Activated CD8-positive, alpha-beta memory T cell treated with anti-CD3 and anti-CD28 coated beads, Interleukin-2, amount 50 U/mL, for 48 hours (primary cell): ENCODE measurements around the gene GLIS2.

Experiments used
- DNase-seq: peaks from one replicate; pipeline ENCODE4 v3.0.0-alpha.2; 2020

Gene GLIS2

DNA sequence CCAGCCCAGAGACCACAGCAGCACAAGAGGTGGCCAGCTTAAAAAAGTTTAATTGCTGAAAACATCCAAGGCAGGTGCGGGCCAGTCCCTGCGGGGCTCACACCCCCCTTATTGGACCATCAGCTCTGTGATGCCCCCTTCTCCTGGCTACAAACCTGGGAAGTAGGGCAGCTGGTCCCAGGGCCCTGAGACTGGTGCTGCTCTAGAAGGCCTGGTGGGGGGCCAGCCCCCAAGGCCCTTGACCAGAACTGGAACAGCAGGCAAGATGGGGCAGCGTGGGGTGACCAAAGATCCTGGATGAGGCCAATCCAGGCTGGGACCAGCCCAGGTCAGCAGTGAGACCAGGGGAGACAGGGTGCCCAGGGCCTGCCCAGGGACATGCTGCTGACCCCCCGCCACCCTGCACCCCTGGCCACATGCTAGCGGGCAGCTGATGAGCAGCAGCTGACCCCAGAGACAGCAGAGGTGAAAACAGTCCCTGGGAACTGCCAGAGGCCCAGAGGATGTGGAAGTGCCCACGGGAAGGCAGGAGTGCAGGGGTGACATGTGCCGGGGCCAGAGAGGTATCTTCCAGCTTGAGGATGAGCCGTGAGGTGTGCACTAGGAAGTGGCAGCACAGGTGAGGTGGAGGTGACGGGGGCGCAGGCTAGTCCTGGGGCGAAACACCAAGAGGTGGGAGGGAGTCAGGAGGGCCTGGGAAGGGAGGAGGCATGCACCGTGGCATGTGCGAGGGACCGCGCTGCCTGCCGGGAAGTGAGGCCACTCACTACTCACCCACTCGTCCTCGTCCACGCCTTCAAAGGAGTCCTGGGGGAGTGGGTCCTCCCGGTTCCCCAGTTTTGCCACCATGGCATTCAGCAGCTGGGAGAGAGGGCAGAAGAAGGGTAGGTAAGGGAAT lies 38.9 kb downstream of the GLIS2 start:
- no peak for DNase-seq

DNA sequence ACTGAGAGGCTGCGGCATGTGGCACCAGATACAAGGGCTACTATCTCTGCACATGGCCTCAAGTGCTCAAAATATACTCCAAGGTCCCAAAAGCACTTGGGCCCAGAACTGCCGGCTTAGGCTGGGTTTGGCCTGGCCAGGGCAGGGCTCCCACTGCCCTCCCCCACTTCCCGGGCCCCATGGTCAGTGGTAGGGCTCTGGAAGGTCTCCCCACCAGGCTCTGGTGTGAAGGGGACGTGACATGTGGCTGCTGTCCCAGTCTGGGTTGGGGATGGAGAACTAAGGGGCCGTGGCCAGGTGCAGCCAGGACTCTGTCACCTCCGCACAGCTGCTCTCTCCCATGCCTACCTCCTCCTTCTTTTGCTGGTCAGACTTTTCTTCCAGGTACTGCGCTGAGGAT lies 41.0 kb downstream of the GLIS2 start:
- DNase-seq, result no peak

DNA sequence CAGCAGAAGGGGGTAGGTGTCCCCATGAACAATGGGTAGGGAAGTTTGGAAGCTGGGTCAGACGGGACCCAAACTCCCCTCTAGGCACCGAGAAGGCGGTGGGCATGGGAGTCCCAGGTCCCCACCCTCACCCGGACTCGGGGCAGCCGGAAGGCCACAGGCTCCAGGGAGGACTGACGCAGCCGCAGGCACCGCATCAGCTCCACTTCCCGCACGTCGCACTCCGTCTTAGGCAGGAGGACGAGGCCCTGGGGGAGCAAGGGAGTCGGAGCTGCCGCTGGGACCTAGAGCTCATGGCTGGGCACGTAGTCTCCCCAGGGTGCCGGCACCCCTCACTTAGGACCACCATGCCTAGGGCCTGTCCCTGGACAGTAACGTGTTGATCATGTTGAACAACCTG lies 42.4 kb downstream of the GLIS2 start:
- DNase-seq, result no peak

DNA sequence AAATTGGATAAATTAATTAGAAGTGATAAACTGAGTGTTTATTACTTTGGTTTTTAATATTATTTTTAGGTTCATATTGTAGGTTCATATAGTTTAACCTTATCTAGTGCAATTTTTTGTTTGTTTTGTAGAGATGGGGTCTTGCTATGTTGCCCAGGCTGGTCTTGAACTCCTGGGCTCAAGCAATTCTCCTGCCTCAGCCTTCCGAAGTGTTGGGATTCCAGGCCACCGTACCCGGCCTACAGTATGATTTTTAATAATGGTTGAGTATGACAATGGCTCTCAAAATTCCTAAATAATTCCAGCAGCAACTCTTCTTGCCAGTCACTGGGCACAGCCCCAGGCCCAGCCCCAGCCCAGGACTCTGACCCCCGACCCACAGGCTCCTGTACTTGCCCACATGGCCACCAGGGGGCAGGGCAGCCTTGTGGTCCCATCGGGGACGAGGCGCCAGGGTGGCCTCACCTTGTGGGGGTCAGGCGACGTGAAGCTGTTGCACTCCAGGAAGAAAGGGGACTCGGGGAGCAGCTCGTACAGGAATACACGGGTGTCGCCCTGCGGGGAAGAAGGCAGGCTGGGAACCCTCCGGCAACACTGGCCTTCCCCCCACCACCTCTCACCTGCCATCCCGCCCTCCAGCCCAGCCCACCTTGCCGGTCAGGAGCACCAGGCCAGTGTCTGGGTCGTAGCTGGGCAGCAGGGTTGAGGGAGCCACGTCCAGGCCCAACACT lies 43.1 kb downstream of the GLIS2 start:
- peak; percentile 91 for DNase-seq

DNA sequence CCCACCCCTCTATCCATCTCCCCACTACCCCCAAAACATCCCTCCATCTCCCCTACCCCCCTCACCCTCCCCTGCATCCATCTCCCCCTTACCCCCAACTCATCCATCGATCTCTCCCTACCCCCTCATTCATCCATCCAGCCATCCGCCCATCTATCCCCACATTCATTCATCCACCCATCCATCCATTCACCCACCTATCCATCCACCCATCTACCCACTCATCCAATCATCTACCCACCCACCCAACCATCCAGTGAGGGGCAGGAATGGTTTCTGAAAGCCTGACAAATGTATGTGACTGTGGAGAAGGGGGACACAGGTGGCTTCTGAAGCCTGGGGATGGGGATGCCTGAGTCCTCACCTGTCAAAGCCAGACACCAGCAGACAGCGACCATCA lies 44.0 kb downstream of the GLIS2 start:
- DNase-seq, result no peak

DNA sequence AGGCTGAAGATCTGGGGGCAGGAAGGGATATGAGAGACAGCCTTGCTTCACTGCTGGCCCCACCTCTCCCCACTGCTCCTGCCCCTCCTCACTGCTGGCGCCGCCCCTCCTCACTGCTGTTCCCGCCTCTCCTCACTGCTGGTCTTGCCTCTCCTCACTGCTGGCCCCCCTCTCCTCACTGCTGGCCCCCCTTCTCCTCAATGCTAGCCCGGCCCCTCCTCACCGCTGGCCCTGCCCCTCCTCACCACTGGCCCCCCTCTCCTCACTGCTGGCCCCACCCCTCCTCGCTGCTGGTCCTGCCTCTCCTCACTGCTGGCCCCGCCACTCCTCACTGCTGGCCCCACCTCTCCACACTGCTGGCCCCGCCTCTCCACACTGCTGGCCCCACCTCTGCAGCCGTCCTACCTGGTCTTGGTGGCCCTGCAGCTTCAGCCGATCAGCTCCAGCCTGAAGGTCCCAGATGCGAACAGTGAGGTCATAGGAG lies 44.7 kb downstream of the GLIS2 start:
- no peak for DNase-seq

DNA sequence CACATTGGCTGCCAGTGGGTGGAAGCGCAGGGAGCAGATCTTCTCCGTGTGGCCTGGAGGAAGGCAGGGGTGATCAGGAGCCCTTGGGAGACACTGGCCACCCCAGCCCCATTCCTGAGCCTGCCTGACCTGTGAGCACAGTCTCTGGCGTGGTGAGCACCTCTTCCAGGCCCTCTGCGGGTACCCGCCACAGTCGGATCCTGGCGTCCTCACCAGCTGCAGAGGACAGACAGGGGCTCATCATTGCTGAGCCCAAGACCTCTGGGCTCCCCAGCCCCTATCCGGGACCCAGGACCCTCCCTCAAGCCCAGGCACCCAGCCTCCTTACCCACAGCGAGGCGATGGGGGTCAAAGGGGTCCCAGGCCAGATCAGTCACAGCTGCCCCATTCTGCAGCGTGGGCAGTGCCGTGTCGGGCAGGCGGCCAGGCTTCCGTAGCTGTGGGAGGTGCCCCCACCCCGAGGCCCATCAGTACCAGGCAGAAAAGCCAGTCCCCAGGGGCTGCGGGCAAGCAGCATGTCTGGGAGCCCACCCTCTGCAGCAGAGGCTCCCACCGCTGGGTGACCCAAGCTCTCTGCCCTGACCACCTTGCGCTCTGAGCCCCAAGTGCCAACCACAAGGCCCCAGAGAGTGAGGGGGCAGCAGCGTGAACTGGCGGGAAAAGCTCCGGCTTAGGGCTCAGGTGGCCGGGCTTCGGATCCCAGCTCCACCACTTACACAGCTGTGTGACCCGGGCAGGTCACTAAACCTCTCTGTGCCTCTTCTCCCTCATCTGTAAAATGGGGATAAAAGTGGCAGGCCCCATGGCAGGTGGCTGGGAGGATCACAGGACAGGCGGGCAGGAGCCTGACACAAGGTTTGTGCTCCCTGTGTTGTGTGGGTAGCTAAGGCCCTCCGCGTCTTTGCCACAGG lies 45.4 kb downstream of the GLIS2 start:
- no peak for DNase-seq

DNA sequence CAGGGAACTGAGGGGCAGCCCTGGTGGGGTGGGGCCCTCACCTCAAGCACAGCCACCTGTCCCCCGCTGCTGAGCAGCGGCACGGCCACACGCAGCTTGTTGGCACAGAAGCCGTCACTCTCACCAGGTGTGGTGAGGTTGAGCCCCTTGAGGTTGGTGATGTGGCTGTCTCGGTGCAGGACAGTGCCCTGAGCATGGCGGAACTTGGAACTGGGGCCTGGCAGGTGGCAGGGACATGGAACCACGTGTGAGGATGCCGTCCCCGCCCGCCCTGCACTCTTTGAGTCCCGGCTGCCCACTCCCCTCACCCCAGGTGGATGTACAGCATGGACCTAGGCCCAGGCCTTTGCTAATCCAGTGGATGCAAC lies 46.1 kb downstream of the GLIS2 start:
- no peak for DNase-seq

DNA sequence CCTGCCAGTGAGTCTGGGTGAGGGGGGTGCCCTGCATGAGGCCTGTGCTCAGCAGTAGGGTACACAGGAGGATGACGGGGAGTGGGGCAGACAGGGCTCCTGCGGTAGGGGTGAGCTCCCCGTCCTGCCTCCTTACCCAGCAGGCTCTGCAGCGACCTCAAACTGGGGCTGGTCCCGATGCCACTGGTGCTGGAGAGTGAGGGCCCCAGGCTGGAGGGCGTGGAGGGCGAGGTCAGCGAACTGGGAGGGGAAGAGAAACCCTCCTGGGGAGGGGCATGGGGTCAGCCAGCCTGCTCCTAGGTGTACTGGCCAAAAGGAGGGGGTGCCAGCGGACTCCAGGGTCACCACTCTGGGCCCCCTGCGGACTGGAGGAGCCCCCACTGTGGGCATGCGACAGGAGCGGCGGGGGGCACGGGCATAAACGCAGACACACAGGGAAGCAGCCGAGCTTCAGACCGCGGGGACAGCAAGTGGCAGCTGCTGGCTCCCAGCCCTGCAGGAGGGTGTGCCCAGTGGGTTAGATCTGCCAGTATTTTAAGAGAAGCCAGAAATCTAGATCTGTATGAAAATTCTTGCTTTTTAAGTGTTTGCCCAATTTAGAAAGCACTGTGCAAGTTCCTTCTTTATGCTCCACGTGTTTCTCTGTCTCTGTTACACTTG lies 46.7 kb downstream of the GLIS2 start:
- no peak for DNase-seq

DNA sequence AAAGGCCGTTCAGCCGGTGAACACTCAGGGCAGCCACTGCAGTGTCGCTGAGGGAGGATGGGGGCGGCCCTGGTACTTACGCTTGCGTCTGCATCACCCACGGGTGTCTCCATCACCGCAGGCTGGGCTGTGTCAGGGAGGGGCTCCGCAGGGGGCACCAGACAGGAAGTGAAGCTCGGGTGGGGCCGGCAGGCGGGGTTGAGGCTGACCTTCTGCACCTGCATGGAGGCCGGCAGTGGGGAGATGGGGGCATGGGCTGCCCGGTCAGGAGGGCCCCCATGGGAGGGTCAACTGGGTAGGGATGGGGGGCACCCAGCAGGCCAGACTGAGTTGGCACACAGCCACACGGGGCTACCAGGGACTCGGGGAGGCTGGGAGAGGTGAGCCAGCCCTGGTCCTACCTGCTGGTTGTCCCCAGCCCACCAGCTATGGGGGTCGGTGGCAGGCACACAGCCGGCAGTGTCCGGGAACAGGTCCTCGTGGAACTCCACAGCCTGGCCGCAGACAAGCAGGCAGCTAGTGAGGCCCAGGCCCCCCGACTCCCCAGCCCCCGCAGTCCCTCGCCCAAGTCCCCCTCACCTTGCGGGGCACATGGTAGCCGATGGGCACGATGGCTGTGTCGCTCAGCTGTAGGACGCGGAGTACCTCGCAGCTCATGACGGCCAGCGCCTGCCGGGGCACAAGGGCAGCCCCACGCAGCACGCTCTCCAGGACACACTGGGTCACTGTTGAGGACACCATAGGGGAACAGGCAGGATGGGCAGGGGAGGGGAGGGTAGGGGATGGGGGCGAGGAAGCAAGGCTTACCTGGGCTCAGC lies 48.5 kb downstream of the GLIS2 start:
- no peak for DNase-seq

DNA sequence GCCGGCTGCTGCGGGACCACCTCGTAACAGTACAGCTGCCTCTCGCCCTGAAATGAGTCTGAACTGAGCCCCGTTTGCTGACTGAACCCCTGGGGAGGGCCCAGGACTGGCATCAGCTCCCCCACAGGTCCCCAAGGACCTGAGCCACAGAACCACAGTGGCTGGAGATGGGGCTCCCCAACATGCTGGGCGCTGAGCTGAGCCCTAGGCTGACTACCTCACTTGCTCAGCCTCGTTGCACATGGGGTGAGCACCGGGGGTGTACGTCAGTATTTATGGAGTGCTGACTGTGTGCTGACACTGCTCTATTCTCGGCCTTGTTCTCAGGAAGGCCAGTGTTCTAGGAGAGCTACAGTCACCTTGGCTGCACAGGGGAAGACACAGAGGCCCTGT lies 49.1 kb downstream of the GLIS2 start:
- no peak for DNase-seq

DNA sequence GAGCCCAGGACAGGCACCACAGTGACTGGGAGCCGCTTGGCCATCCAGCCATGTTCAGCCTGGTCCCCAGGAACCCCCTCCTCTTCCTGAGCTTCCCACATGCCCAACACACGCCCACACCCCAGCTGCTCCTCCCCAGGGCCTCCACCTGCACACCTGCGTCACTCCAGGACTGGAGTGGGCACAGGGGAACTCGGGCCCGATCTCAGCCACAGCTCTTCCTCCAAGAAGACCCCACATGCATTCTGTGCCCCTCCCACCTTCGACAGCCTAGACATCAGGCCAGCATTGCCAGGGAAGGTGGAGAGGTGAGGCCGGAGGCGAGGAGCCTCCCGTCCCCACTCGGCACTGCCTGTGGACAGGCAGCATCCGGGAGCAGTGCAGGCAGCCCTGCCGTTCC lies 49.7 kb downstream of the GLIS2 start:
- DNase-seq, result no peak

DNA sequence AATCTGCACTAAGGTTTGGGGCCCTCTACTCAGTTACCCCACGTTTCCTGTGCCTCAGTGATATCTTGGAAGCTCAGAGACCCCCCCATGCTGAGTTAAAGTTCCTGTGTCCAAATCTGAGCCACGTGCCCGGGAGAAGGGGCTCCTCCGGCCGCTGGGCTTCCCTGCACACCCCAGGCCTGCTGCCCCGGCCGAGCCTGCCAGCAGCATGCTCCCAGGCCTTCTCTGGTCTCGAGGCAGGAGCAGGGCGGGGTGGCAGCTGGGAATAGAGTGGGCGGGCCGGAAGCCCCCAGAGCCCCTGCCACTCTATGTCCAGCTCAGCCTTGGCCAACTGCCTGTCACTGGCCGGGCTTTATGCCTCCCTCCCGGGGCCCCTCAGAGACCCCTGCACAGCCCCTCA lies 50.1 kb downstream of the GLIS2 start:
- no peak for DNase-seq

DNA sequence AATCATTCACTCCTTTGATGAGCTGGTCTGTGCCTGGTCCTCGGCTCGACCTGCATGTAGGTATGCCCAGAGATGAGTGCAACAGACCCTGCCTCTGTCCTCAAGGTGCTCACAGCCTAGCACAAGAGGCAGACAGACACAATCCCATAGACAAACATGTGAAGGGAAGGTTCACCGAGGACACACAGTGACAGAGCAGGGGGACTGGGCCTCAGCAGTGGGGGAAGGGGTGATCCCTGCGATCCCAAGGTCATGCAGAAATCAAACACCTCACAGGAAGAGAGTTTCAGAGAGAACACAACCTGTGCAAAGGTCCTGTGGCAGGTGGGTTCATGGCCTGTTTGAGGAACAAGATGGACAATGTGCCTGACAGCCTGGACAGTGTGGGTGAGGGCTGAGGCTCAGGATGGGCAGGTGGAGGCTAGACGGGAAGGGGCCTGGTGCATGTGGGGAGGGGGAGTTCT lies 51.6 kb downstream of the GLIS2 start:
- DNase-seq, result no peak

DNA sequence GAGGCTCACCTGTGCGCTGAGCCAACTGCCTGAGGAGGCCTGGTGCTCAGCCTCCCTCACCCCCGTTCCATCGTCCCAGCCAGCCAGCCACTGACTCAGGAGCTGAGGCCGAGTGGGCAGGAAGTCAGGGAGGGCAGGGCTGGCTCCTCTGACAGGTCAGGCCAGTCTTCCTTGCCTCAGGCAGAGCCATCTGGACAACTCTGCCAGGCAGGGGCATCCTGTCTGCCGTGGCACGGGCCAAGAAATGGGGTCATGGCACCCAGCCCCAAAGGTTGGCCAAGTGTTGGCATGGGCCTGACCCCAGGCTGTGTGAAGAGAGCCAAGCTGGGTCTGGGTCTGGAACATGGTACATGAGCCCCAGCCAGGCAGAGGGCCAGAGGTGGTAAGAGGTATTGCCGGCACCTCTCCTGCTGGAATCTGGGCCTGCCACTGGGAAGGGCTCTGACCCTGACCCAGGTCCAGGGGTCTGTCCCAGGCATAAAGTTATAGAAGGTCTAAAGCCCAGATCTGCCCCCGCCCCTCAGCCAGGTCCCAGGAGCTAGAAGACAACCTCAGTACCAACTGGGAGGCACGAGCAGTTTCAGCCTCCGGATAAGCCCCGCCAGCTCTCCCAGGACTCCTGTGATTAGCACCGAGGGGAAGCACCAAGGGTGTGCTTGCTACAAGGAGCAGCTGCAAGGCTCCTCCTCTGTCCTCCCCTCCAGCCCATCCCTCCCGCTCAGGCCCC lies 53.3 kb downstream of the GLIS2 start:
- DNase-seq, result no peak

DNA sequence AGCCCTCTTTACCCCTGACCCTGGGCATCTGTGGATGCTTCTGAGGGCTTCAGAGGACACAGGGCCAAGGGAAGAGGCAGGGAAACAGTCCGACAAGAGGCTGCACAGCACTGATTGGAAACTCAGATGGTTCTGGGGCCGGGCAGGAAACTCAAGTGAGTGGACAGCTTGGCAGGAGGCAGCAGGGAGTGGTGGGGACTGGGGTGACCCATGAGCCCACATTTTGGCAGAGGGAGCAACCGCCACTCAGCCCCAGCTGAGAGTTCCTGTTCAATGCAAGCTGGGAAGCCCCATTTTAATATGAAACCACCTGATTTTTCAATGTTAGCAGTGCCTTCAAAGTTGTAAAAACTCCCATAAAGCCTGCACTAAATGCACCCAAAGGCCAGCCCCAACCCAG lies 54.3 kb downstream of the GLIS2 start:
- no peak for DNase-seq

DNA sequence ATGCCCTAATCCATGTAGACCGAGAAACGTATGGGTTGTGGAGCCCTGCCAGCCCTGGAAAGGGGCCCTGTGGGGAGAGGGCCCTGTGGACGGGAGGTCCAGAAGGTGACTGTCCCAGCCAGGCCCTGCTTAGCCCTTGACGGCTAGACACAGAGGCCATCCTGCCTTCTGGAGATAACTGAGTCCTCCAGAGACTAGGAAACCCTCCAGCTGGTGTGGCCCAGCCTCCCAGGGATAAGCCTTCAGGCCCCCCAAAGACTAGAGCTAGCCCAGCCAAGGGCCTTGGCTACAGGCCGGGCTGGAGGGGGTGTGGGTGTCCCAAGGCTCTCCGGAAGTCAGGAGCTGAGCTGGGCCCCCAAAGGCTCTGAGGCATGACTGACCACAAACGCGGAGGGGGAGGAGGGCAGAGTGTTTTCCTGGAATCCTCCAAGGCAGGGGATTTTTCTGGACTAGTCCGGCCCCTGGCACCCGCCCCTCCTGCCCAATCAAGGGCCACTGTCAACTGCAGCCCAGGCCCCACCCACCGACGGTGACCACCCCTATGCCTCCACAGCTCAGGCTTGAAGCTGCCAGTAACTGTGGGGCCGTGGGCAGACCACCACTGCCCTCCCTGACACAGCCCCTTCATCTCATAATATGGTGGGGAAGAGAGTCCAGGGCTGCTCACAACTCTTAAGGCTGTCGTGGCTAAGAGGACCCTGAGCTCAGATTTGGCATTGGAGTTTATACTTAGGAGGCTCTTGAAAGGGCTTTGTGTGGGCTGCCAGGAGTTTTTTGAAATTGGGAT lies 54.9 kb downstream of the GLIS2 start:
- DNase-seq, result no peak

DNA sequence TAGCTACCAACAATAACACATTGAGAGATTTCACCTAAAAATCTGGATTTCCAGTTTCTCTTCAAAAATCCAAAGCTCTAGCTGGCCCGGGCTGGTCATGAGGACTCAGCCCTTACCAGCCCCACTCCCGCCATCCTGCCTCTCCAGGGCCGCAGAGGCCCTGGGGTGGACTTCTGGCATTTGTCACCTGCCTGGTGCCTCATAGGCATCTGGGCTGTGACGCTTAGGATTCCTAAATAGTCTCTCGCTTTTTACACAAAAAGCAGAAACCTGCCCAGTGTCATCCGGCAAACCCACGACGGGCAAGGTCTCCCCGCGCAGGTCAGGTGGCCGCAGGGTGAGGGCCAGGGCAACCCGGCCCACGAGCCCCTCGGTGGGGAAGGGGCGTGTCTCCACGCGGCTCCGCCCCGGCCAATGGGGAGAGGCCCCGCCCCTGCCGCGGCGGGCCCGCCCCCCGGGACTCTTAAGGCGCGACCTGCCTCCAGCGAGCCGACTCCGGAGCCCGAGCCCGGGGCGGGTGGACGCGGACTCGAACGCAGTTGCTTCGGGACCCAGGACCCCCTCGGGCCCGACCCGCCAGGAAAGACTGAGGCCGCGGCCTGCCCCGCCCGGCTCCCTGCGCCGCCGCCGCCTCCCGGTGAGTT lies 55.6 kb downstream of the GLIS2 start, which contains the start of gene VASN:
TSS of gene VASN (plus strand) at position 492 of the 644 bp plus-strand sequence. CDS start 9,030 bp downstream, outside the sequence.
- peak; percentile 90 for DNase-seq

DNA sequence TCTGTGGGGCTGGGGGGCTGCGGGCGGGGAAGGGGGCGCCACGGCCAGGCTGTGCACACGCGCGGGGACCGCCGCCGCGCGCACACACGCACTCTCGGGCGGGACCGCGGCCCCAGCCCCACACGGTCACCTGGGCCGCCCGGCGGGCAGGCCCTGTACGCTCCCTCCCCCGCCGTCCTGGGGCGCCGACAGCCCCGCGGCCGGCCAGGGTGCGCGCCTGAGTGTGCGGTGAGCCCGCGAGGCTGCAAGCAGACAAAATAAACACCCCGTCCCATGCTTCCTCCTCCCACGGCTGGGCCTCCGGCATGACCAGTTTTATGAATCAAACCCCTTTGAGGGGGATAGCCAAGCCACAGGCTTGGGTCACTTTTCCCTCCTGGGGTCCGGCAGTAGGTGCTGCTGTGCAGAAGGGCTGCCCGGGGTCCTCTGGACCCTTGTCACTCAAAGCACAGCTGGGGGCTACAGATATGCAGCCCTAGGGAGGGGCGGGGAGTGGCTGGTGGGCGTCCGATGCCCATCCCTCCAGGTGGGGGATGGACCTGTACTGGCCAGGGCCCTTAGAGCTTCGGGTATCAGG lies 56.2 kb downstream of the GLIS2 start:
- DNase-seq, result peak; percentile 63
